Fibroblast of lung (primary cell): Measurements from ENCODE around the gene MLN. TPM values are rescaled to one million over a fixed set of nuclear protein-coding genes. Genes with fewer than 3 reads are reported as not detected.

Source experiments
- DNase-seq, 2 donors: peaks; one replicate each; pipeline versions ENCODE4 v3.0.0 to v3.0.0-alpha.2; 2010; ENCODE audit warnings: low read depth in 2 of 2
- H2AFZ ChIP-seq: 2 replicates; pipeline ENCODE4 v1.5.1; 2012; ENCODE audit warnings: low read length, control low read depth, inconsistent platforms
- H3K27ac ChIP-seq: 2 replicates; pipeline ENCODE4 v1.5.1; 2011; ENCODE audit warnings: low read length, control low read depth; ENCODE audit not compliant: insufficient read depth
- H3K27me3 ChIP-seq: 2 replicates; pipeline ENCODE4 v1.5.1; 2011; ENCODE audit warnings: mild to moderate bottlenecking, low read length; ENCODE audit not compliant: control insufficient read depth, insufficient read depth
- H3K36me3 ChIP-seq: 2 replicates; pipeline ENCODE4 v1.5.1; 2011; ENCODE audit warnings: low read length; ENCODE audit not compliant: control insufficient read depth, insufficient read depth
- H3K4me1 ChIP-seq: 2 replicates; pipeline ENCODE4 v1.5.1; 2011; ENCODE audit warnings: low read length; ENCODE audit not compliant: control insufficient read depth, insufficient read depth; ENCODE audit errors: extremely low read depth
- H3K4me2 ChIP-seq: 2 replicates; pipeline ENCODE4 v1.5.1; 2011; ENCODE audit warnings: low read length, control low read depth; ENCODE audit not compliant: insufficient read depth; ENCODE audit errors: extremely low read depth
- H3K4me3 ChIP-seq, 4 experiments: fragments of 200-600 bp in 1 of 4; sonication (generic) in 1 of 4; replicated peaks in 1 of 4; 2 replicates each; pipeline ENCODE4 v1.5.1; 2011 to 2016; ENCODE audit warnings: low read length in 4 of 4, low read depth in 3 of 4, mild to moderate bottlenecking in 3 of 4, control low read depth in 2 of 4, inconsistent platforms in 1 of 4, mixed read lengths in 1 of 4; ENCODE audit not compliant: insufficient read depth in 1 of 4; ENCODE audit errors: control extremely low read depth in 1 of 4
- H3K79me2 ChIP-seq: 2 replicates; pipeline ENCODE4 v1.5.1; 2012; ENCODE audit warnings: mild to moderate bottlenecking, low read length, inconsistent platforms; ENCODE audit not compliant: control insufficient read depth, insufficient read depth
- H3K9ac ChIP-seq: 2 replicates; pipeline ENCODE4 v1.5.1; 2011; ENCODE audit warnings: mild to moderate bottlenecking, low read length, control low read depth; ENCODE audit not compliant: insufficient read depth
- H3K9me3 ChIP-seq: 2 replicates; pipeline ENCODE4 v1.5.1; 2012; ENCODE audit warnings: low read depth, low read length; ENCODE audit not compliant: control insufficient read depth, insufficient read depth
- H4K20me1 ChIP-seq: 2 replicates; pipeline ENCODE4 v1.5.1; 2011; ENCODE audit warnings: low read length; ENCODE audit not compliant: control insufficient read depth, insufficient read depth; ENCODE audit errors: extremely low read depth
- CTCF ChIP-seq, 2 donors: IDR thresholded peaks in 1 of 2; conservative IDR thresholded peaks in 1 of 2; 1 replicate in 1 of 2; 2 replicates in 1 of 2; pipeline ENCODE4 v1.5.1; 2011 to 2012; ENCODE audit warnings: low read length in 2 of 2, control low read depth in 1 of 2, inconsistent platforms in 1 of 2, low read depth in 1 of 2, mild to moderate bottlenecking in 1 of 2
- EZH2 ChIP-seq: IDR thresholded peaks from 2 replicates; pipeline ENCODE4 v1.5.1; 2012; ENCODE audit warnings: low read length, control low read depth, mild to moderate bottlenecking; ENCODE audit errors: missing control alignments
- polyA plus RNA-seq, 2 donors: library from polyadenylated mRNA; depleted of rRNA in 1 of 2; stranded (reverse) in 1 of 2; unstranded in 1 of 2; fragments of >200 nt; gene quantifications; 2 replicates each; pipeline ENCODE4 v1.2.1, GENCODE V29; 2011 to 2012; ENCODE audit warnings: missing spikeins in 1 of 2
- total RNA-seq: library from RNA; depleted of rRNA; stranded (reverse); fragments of >200 nt; gene quantifications from 2 replicates; pipeline ENCODE4 v1.2.1, GENCODE V29; 2014

Gene MLN
- total and polyA plus RNA-seq, 2 donors (not counting 1 experiment from before 2014, with no cell fraction given): not detected

- Histone ChIP-seq H3K9me3 (no peaks in the 10 kb centered on the region), H3K79me2 (no peaks in the 10 kb centered on the region), H3K27me3 (peaks cover 15% of the 10 kb centered on the region), H2AFZ (no peak overlapping the region), H3K9ac (no peak overlapping the region), H3K4me2 (no peak overlapping the region), H3K4me1 (no peaks in the 10 kb centered on the region), H3K27ac (no peak overlapping the region), H3K36me3 (no peaks in the 10 kb centered on the region), H4K20me1 (no peaks in the 10 kb centered on the region), H3K4me3 (no peak overlapping the region)
- no peak for DNase-seq
- TF ChIP-seq EZH2 (no peak), CTCF (conservative IDR thresholded peaks at IDR 0.05 in 1 of 2, IDR thresholded peaks at IDR 0.05 in 1 of 2; ENCODE audit: low read depth in 1 of 2, low read length in 2 of 2) (no peak)
Observed at GRCh38 chr6:33818293-33818692, 14.5 kb upstream of the MLN start.

- no peak overlapping the region for H3K4me3 ChIP-seq
- H3K9ac ChIP-seq: no peak overlapping the region
- no peak overlapping the region for H3K27ac ChIP-seq
- no peaks in the 10 kb centered on the region for H4K20me1 ChIP-seq
- H3K27me3 ChIP-seq: peaks cover 15% of the 10 kb centered on the region
- TF ChIP-seq EZH2 (no peak), CTCF (conservative IDR thresholded peaks at IDR 0.05 in 1 of 2, IDR thresholded peaks at IDR 0.05 in 1 of 2; ENCODE audit: low read depth in 1 of 2, low read length in 2 of 2) (no peak)
- no peaks in the 10 kb centered on the region for H3K4me1 ChIP-seq
- no peaks in the 10 kb centered on the region for H3K36me3 ChIP-seq
- DNase-seq: no peak
- no peaks in the 10 kb centered on the region for H3K9me3 ChIP-seq
- H2AFZ ChIP-seq: no peak overlapping the region
- no peaks in the 10 kb centered on the region for H3K79me2 ChIP-seq
- no peak overlapping the region for H3K4me2 ChIP-seq
Observed at GRCh38 chr6:33817489-33817888, 13.7 kb upstream of the MLN start.

GRCh38 chr6:33816911-33817310 is 13.1 kb upstream of the MLN start:
- Histone ChIP-seq H3K36me3 (no peaks in the 10 kb centered on the region), H3K4me2 (no peak overlapping the region), H2AFZ (no peak overlapping the region), H3K27me3 (peaks cover 17% of the 10 kb centered on the region), H3K9ac (no peak overlapping the region), H3K4me3 (no peak overlapping the region), H3K9me3 (no peaks in the 10 kb centered on the region), H3K4me1 (no peaks in the 10 kb centered on the region), H4K20me1 (no peaks in the 10 kb centered on the region), H3K27ac (no peak overlapping the region), H3K79me2 (no peaks in the 10 kb centered on the region)
- TF ChIP-seq EZH2: no peak
- no peak for TF ChIP-seq CTCF (conservative IDR thresholded peaks at IDR 0.05 in 1 of 2, IDR thresholded peaks at IDR 0.05 in 1 of 2; ENCODE audit: low read depth in 1 of 2, low read length in 2 of 2)
- no peak for DNase-seq
